CD14-positive monocyte (primary cell): ENCODE results near the gene NLN. TPM values are rescaled to one million over a fixed set of nuclear protein-coding genes. Genes with fewer than 3 reads are reported as not detected.

ENCODE experiments used
- DNase-seq, 3 donors: peaks; one replicate each; pipeline ENCODE4 v3.0.0-alpha.2; 2011 to 2022
- H2AFZ ChIP-seq: 2 replicates; pipeline ENCODE4 v1.6.0; 2012; ENCODE audit warnings: mild to moderate bottlenecking, low read depth, low read length, inconsistent platforms; ENCODE audit not compliant: insufficient read depth, poor library complexity, severe bottlenecking
- H3K27ac ChIP-seq, 2 donors: 1 replicate in 1 of 2; 2 replicates in 1 of 2; pipeline ENCODE4 v1.5.1; 2012 to 2013; ENCODE audit warnings: low read length in 2 of 2, control low read depth in 1 of 2, inconsistent platforms in 1 of 2, low read depth in 1 of 2, mild to moderate bottlenecking in 1 of 2
- H3K27me3 ChIP-seq, 2 donors: one replicate each; pipeline versions ENCODE4 v1.6.0 to v1.6.1; 2011 to 2013; ENCODE audit warnings: low read length in 2 of 2; ENCODE audit not compliant: control insufficient read depth in 2 of 2, insufficient read depth in 2 of 2
- H3K36me3 ChIP-seq, 2 donors: replicated peaks in 1 of 2; 1 replicate in 1 of 2; 2 replicates in 1 of 2; pipeline versions ENCODE4 v1.5.1 to v1.6.1; 2012 to 2013; ENCODE audit warnings: low read length in 2 of 2, control low read depth in 1 of 2, inconsistent platforms in 1 of 2, mild to moderate bottlenecking in 1 of 2; ENCODE audit not compliant: insufficient read depth in 2 of 2, control insufficient read depth in 1 of 2
- H3K4me1 ChIP-seq, 2 donors: 1 replicate in 1 of 2; 2 replicates in 1 of 2; pipeline versions ENCODE4 v1.5.1 to v1.6.1; 2012 to 2013; ENCODE audit warnings: low read length in 2 of 2, control low read depth in 1 of 2, inconsistent platforms in 1 of 2, mild to moderate bottlenecking in 1 of 2, moderate library complexity in 1 of 2; ENCODE audit not compliant: insufficient read depth in 2 of 2, control insufficient read depth in 1 of 2
- H3K4me2 ChIP-seq: replicated peaks from 2 replicates; pipeline ENCODE3; 2012; ENCODE audit warnings: low read length, moderate library complexity, mild to moderate bottlenecking; ENCODE audit not compliant: poor library complexity, severe bottlenecking; ENCODE audit errors: extremely low read depth
- H3K4me3 ChIP-seq, 3 experiments: fragments of 200-600 bp in 1 of 3; sonication (generic) in 1 of 3; replicated peaks in 1 of 3; 1 replicate in 2 of 3; 2 replicates in 1 of 3; pipeline ENCODE4 v1.5.1; 2011 to 2013; ENCODE audit warnings: low read length in 3 of 3, mild to moderate bottlenecking in 3 of 3, control low read depth in 2 of 3, low read depth in 2 of 3, inconsistent platforms in 1 of 3, moderate library complexity in 1 of 3
- H3K79me2 ChIP-seq: 2 replicates; pipeline ENCODE4 v1.6.0; 2012; ENCODE audit warnings: mild to moderate bottlenecking, control low read depth, inconsistent platforms, low read length, moderate library complexity; ENCODE audit not compliant: insufficient read depth
- H3K9ac ChIP-seq: 2 replicates; pipeline ENCODE4 v1.6.0; 2017; ENCODE audit warnings: low read length, mild to moderate bottlenecking; ENCODE audit not compliant: insufficient read depth, poor library complexity, severe bottlenecking
- H3K9me3 ChIP-seq, 2 donors: replicated peaks in 1 of 2; 1 replicate in 1 of 2; 2 replicates in 1 of 2; pipeline versions ENCODE4 v1.5.1 to v1.6.1; 2012 to 2013; ENCODE audit warnings: low read length in 2 of 2, control low read depth in 1 of 2; ENCODE audit not compliant: control insufficient read depth in 1 of 2, insufficient read depth in 1 of 2
- H4K20me1 ChIP-seq: 2 replicates; pipeline ENCODE4 v1.6.0; 2012; ENCODE audit warnings: mild to moderate bottlenecking, low read length, control low read depth, moderate library complexity; ENCODE audit not compliant: insufficient read depth
- H3K27ac Mint-ChIP-seq, 7 donors: one replicate each; pipeline ENCODE4 v1.8.0; 2020; ENCODE audit warnings: mild to moderate bottlenecking in 7 of 7, mixed read lengths in 7 of 7, moderate library complexity in 6 of 7, inconsistent platforms in 2 of 7
- H3K27me3 Mint-ChIP-seq, 3 donors: one replicate each; pipeline ENCODE4 v1.8.0; 2021 to 2022; ENCODE audit warnings: low read depth in 3 of 3, mild to moderate bottlenecking in 3 of 3, mixed read lengths in 3 of 3, moderate library complexity in 3 of 3, inconsistent platforms in 1 of 3
- H3K36me3 Mint-ChIP-seq, 2 donors: one replicate each; pipeline ENCODE4 v1.8.0; 2020; ENCODE audit warnings: mixed read lengths in 2 of 2, inconsistent platforms in 1 of 2, mild to moderate bottlenecking in 1 of 2
- H3K4me1 Mint-ChIP-seq: one replicate; pipeline ENCODE4 v1.8.0; 2020; ENCODE audit warnings: mild to moderate bottlenecking, mixed read lengths
- H3K4me3 Mint-ChIP-seq, 2 donors: one replicate each; pipeline ENCODE4 v1.8.0; 2020; ENCODE audit warnings: mild to moderate bottlenecking in 2 of 2, mixed read lengths in 2 of 2, moderate library complexity in 1 of 2
- H3K9me3 Mint-ChIP-seq, 7 donors: one replicate each; pipeline ENCODE4 v1.8.0; 2020 to 2022; ENCODE audit warnings: mixed read lengths in 7 of 7, mild to moderate bottlenecking in 6 of 7, moderate library complexity in 6 of 7, inconsistent platforms in 2 of 7
- WGBS: methylation state at CpG from one replicate; pipeline ENCODE4 v1.1.5; 2013; ENCODE audit warnings: missing lambda C conversion rate; ENCODE audit not compliant: insufficient coverage; 5-methylcytosine and 5-hydroxymethylcytosine counted together
- intact Hi-C, 2 donors: fragments of 100-400 bp; cut with micrococcal nuclease; formaldehyde crosslinking; loops; one replicate each; pipeline versions ENCODE4 v1.15.0 to v1.15.1; 2023
- polyA plus RNA-seq, 3 donors: library from polyadenylated mRNA; depleted of rRNA in 1 of 3; unstranded in 2 of 3; stranded (reverse) in 1 of 3; fragments of 300-500 nt in 2 of 3; fragments of >200 nt in 1 of 3; fragmentation: Illumina TruSeq in 2 of 3; gene quantifications; 1 replicate in 2 of 3; 2 replicates in 1 of 3; pipeline ENCODE4 v1.2.3, GENCODE V29; 2012 to 2021
- TF ChIP-seq, protein P1 (sequence below): fragments of 200-600 bp; IDR thresholded peaks from one replicate; pipeline ENCODE4 v1.8.0; 2022; ENCODE audit warnings: antibody characterized with exemption, mild to moderate bottlenecking

The NLN gene
- polyA plus RNA-seq, 3 donors = 8.7 to 39.2 (median 17.7) TPM

DNA sequence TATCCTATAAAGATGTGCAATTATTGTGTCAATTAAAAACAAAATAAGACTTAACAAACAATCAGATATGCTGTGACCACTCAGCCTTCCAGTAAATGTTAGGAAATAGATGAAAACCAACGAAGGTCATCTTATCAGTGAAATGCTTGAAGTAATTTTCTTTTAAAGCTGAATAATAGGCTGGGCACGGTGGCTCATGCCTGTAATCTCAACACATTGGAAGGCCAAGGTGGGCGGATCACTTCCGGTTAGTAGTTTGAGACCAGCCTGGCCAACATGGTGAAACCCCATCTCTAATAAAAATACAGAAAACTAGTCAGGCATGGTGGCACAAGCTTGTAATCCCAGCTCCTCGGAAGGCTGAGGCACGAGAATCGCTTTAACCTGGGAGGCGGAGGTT lies 31.2 kb downstream of the NLN start:
- no peaks in the 10 kb centered on the region for H3K4me1 ChIP-seq
- no peak overlapping the region for H2AFZ ChIP-seq
- no peaks in the 10 kb centered on the region for H3K27me3 ChIP-seq
- TF ChIP-seq, protein P1, sequence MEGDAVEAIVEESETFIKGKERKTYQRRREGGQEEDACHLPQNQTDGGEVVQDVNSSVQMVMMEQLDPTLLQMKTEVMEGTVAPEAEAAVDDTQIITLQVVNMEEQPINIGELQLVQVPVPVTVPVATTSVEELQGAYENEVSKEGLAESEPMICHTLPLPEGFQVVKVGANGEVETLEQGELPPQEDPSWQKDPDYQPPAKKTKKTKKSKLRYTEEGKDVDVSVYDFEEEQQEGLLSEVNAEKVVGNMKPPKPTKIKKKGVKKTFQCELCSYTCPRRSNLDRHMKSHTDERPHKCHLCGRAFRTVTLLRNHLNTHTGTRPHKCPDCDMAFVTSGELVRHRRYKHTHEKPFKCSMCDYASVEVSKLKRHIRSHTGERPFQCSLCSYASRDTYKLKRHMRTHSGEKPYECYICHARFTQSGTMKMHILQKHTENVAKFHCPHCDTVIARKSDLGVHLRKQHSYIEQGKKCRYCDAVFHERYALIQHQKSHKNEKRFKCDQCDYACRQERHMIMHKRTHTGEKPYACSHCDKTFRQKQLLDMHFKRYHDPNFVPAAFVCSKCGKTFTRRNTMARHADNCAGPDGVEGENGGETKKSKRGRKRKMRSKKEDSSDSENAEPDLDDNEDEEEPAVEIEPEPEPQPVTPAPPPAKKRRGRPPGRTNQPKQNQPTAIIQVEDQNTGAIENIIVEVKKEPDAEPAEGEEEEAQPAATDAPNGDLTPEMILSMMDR = no peak
- no peak overlapping the region for H3K27ac Mint-ChIP-seq
- no peaks in the 10 kb centered on the region for H3K4me1 Mint-ChIP-seq
- H3K27me3 Mint-ChIP-seq = no peaks in the 10 kb centered on the region
- no peak overlapping the region for H3K9ac ChIP-seq
- no peak overlapping the region for H3K4me3 Mint-ChIP-seq
- H3K36me3 Mint-ChIP-seq = peaks cover 9 to 12% of the 10 kb centered on the region in 2 donors
- no peak overlapping the region for H3K4me3 ChIP-seq
- H3K79me2 ChIP-seq = peaks cover 8% of the 10 kb centered on the region
- intact Hi-C loops = no loop called here
- DNase-seq = no peak
- no peak overlapping the region for H3K4me2 ChIP-seq
- WGBS = no CpG with 5 or more reads among the region's 8 CpGs
- peaks cover 20% of the 10 kb centered on the region for H4K20me1 ChIP-seq
- H3K9me3 Mint-ChIP-seq = peaks cover 0 to 3% (median 0%) of the 10 kb centered on the region in 7 donors
- H3K9me3 ChIP-seq = peaks cover 0 to 3% of the 10 kb centered on the region in 2 donors
- H3K27ac ChIP-seq = no peak overlapping the region
- H3K36me3 ChIP-seq = no peaks in the 10 kb centered on the region

- Histone ChIP-seq H3K79me2 (peaks cover 3% of the 10 kb centered on the region), H3K9ac (no peak overlapping the region)
These were observed 36.6 kb downstream of the NLN start for GRCh38 chr5:65758546-65759144.

More at GRCh38 chr5:65758546-65759144, 36.6 kb downstream of the NLN start:
- H3K9me3 Mint-ChIP-seq = no peaks in the 10 kb centered on the region
- H3K4me1 Mint-ChIP-seq = no peaks in the 10 kb centered on the region
- Histone ChIP-seq H2AFZ (no peak overlapping the region), H3K4me2 (no peak overlapping the region), H3K27me3 (no peaks in the 10 kb centered on the region), H3K9me3 (no peaks in the 10 kb centered on the region), H3K4me1 (no peaks in the 10 kb centered on the region), H3K4me3 (no peak overlapping the region), H3K27ac (no peak overlapping the region), H4K20me1 (peaks cover 7% of the 10 kb centered on the region), H3K36me3 (peaks cover 27 to 34% of the 10 kb centered on the region in 2 donors)
- H3K4me3 Mint-ChIP-seq = no peak overlapping the region
- TF ChIP-seq, protein P1 = no peak
- DNase-seq = no peak
- WGBS = no CpG with 5 or more reads among the region's 4 CpGs
- no peaks in the 10 kb centered on the region for H3K27me3 Mint-ChIP-seq
- H3K27ac Mint-ChIP-seq = no peak overlapping the region
- intact Hi-C loops = no loop called here
- H3K36me3 Mint-ChIP-seq = peaks cover 24 to 32% of the 10 kb centered on the region in 2 donors
